Glomerular visceral epithelial cell (primary cell): ENCODE data around the gene LMTK2.

Experiments
- DNase-seq: peaks from one replicate; pipeline ENCODE4 v3.0.0-alpha.2; 2016; ENCODE audit errors: extremely low spot score

Gene LMTK2

DNA sequence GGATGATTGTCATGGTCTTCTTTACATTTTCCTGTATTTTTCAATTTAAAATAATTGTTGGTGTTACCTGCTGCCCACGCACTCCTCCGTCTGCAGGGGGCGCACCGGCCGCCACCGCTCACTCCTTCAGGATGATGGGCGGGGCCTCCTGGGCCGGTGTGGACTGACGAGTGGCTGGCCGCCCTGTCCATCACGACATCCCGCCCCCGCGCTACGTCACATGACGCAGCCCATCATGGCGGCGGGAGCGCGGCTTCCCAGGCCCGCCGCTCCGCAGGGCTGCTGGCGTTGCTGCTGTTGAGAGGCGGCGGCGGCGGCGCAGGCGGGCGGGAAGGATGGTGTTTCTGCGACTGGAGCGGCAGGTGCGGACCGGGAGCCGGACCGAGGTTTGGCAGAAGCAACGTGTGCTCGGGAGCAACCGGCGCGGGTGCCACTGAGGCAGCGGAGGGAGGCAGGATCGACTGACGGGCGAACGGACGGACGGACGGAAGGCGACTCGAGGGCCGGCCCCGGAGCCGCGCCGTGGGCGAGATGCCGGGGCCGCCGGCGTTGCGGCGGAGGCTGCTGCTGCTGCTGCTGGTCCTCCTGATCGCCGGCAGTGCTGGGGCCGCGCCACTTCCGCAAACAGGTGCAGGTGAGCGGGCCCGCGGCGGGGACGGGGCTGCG is at the start of gene LMTK2:
Gene LMTK2, plus strand, starts transcription at position 216 of the 666 bp plus-strand sequence. Its CDS starts 316 bp downstream, at position 532.
- peak; percentile 92 for DNase-seq

DNA sequence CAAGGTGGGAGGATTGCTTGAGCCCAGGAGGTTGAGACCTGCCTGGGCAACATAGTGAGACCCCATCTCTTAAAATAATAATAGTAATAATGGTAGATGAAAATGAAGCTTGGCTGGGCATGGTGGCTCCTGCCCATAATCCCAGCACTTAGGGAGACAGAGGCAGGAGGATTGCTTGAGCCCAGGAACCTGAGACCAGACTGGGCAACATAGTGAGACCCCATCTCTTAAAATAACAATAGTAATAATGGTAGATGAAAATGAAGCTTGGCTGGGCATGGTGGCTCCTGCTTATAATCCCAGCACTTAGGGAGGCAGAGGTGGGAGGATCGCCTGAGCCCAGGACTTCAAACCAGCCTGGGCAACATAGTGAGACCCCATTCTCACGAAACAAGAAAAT is 49.5 kb upstream of the LMTK2 start:
- no peak for DNase-seq

DNA sequence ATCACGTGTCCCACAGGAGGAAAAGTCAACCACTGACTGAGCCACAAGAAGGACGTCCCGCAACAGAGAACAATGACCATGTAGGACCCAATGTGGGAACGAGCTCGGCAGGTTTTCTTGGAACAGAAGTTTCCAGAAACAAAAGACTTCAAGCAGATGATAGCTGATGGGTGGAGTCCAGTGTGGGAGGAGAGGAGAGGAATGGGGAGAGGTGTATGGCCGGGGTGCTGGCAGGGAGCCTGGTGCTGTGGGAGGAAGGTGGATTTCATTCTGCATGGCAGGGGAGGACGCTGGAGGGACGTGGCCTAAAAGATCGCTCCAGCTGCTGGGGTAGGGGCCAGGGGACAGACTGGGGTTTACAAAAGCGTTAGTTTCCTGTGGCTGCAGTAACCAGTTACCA is 48.5 kb upstream of the LMTK2 start:
- DNase-seq = no peak

DNA sequence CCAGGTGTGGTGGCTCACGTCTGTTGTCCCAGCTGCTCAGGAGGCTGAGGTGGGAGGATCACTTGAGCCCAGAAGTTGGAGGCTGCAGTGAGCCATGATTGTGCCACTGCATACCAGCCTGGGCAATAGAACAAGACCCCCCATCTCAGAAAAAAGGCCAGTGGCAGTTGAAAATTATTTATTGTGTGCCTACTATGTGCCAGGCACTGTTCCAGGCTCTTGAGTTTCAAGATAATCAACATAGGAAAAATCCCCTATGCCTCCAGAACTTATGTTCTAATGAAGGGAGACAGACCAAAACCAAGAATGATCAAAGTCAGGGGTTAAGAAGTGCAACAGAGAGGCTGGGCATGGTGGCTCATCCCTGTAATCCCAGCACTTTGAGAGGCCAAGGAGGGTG is 42.4 kb upstream of the LMTK2 start:
- no peak for DNase-seq

DNA sequence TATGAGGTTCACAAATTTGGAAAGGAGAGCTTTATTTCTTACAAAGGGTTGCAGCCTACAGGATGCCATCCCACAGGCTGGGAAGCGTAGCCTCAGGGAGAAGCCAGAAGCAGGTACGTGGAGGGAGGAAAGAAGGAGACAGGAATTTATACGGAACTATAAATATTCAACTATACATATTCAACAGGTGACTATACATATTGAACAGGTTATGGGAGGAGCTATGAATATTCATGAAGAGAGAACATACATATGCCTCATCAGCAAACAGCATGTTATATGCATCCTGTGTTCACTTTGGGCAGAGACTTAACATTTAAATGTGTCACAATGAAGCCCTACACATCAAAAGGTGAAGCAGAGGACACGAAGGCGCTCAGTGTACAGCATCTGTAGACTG is 40.5 kb upstream of the LMTK2 start:
- no peak for DNase-seq

DNA sequence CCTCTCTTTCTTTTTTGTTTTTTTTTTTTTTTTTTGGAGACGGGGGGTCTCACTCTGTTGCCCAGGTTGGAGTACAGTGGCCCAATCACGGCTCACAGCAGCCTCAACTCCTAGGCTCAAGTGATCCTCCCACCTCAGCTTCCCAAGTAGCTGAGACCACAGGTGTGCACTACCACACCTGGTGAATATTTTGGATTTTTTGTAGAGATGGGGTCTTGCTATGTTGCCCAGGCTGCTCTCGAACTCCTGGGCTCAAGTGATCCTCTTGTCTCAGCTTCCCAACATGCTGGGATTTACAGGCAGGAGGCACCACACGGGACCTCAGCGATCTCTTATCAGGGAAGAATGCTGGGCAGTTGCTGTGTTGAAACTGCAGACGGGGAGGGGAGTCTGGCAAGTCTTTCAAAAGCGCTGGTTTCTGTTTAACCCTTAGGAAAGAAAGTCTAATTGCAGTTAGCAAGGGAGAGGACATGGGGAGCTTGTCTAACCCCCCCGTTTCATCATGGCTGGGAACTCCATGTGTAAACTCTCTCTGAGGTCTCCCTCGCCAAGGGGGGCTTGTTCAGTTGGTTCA is 39.6 kb upstream of the LMTK2 start:
- no peak for DNase-seq

DNA sequence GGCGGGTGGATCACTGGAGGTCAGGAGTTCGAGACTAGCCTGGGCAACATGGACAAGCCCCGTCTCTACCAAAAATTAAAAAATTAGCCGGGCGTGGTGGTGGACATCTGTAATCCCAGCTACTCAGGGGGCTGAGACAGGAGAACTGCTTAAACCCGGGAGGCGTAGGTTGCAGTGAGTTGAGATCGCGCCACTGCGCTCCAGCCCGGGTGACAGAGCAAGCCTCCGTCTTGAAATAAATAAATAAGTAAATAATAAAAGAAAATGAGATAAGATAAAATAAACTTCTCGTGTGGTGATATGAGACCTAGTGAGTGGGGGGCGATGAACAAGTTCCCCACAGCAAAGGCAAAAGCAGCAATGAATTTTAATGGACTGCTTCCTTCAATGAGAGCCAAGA is 33.6 kb upstream of the LMTK2 start:
- no peak for DNase-seq

DNA sequence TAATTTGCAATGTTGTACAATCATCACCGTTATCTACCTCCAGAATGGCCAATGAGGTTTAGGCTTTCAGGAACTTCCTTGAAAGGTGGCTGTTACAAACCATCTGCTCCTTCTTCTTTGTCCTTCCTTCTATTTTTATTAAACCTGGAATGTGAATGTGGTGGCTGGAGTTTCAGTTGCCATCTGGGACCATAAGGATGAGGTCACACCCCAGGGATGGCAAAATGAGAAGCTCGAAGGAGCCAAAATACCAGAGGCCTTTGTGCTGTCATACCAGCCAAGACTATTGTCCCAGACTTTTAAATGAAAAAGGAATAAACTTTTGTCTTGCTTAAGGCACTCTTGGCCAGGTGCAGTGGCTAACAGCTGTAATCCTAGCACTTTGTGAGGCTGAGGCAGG is 30.9 kb upstream of the LMTK2 start:
- DNase-seq = no peak

DNA sequence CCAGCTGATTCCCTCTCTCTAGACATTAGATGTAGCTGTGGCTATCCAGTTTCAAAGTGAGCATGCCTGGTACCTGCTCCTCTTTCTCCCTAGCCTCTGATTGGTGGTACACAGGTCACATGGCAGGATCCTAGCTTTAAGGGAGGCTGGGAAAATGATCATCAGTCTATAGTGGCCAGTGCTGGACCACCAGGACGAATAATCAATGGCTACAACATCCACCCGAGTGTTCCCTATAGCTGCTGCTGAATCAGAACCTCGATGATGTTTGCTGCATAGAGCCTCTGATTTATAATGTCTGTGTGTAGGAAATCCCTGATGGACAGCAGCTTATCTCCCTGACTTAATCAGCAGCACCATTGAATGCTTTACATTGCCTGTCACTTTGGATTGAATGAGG is 28.9 kb upstream of the LMTK2 start:
- DNase-seq = no peak

DNA sequence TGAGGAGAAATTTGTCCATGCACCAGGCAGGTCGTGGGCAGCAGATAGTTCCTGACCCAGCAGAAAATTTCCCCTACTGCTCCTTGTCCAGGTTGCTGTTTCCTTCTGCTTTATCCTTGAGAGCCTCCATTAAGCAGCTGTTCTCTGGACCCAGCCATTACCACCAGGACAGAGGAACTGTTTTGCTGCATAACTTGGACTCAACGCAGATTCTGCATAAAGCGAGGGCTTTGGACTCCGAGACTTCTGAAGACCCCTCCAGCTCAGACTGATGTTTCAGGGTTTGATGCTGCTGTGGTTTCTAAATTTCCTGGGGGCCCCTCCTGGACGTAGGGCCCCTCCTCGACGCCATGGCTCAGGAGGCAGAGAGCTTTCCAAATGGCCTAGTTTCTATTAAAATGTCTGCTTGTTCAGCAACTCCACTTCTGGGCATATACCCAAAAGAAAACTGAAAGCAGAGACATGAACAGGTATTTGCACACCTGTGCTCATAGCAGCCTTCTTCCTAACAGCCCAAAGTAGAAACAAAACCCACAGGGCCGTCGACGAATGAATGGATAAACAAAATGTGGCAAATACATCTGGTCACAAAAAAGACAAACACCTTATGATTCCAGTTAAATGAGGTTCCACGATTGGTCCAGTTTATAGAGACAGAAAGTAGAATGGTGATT is 28.3 kb upstream of the LMTK2 start:
- no peak for DNase-seq

DNA sequence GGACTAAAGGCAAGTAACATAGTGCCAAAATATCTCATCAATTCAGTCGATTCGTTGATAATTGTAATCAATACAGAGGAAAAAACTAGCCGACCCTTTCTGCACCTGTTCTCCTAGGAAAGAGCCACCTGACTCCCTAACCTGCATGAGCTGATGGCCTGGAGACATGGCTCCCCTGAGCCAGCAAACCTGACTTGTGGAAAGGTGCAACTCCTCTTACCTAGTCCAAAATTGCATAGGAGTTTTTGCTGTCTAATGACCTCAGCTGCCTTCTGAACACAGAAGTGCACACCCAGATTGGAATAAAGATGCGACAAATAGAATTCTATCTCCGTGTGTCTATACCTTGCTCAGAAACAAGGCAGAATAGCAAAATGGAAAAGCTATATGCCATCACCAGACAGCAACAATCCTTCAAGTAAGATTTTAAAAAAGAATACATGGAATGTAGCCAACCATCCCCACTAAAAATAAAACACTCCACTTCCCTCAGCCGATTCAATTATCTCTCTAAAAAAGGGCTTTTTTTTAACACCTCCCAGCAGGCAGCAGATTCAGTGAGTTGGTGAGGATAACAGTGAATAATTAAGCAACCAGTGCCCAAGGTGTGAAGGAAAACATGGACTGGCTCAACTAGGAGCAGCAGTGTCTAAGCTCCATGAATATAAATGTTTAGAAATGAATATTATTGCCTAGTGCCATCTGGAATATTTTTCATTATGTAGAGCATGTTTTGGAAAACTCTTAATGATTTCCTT is 26.6 kb upstream of the LMTK2 start:
- DNase-seq = no peak

DNA sequence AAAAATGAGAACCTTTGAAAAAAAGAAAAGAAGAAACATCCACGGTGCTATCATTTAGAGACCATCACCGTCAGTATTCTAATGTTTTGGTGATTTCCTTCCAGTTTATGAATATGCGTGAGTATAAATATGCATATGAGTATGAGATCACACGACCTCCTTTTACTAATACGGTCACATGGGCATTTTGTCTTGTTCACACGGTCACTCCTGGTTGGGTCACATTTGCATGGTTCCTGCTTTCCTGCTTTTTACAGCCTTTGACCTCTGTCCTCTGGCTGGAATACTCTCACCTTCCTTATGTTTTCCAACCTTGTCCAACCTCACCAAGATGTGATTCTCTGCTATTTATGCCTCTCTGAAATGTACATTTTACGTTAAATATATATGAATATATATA is 25.3 kb upstream of the LMTK2 start:
- no peak for DNase-seq

DNA sequence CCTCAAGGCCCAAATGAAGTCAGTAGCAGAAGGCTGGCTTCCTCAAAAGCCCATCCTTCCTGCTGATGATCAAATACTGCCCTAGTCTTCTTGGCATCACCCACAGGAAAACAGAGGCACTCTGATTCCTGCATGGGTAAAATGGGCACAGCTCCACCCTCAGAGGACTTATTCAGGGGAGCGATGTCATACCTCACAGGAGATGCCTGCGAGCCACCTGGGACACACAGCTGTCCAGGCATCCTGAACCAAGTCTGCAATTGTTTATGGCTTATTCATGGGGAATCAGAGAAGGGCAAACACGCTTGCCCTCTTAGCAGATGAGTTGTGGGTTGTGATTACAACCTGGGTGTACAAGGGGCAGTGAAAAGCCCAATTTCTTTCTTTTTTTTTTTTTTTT is 22.0 kb upstream of the LMTK2 start:
- no peak for DNase-seq

DNA sequence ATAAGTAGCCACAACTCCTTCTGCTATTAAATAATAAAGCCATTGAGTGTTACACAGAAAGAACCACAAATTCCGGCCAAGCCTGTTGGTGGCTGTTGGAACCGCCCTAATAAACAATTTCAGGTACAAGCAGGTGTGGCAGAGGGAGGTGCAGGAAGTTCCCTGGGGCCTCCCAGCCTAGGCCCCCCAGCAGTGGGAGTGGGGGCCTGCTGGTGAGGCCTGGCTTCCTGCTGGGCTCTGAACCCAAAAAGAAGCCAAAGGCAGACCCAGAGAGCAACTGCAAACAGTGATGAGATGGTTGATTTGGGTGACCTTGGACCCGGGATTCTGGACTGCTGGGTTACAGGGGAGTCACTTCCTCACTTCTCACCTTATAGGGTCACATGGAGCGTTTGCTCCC is 21.0 kb upstream of the LMTK2 start:
- no peak for DNase-seq

DNA sequence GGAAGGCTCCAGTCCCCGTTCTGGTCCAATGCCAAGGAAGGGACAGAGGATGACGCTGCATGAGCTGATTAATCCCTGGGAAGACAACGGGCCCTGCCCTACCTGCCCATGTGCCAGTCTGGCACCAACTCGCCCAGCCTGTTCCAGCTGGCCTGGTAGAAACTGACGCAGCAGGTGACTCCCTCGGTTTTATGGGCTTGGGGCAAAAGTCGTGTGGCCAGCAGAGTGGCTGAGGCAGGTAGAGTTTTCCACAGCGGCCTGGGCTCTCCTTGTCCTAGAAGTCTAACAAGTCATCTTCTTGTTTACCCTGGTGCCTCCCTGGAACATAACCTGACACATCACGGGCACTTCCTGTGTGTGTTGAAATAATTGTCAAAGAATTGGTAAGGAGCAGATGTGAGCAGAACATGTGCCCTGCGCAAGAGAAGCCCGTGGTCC is 20.4 kb upstream of the LMTK2 start:
- DNase-seq = no peak

DNA sequence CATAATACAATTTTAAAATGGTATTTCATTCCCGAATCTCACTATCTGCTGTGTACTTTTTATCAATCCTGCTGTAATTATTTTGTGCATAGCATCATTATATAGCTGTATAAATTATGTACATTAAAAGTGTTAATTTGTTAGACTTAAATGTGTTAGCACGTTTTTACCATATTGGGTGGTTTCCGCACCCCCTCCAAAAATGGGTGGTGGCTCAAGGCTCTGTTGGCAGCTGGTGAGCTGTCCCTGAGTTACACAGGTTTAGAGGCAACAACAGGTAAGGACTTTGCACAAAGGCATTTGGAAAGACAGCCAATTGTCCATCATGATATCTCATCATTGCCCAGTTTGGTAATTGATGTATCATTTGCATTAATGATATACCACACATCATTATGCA is 18.6 kb upstream of the LMTK2 start:
- no peak for DNase-seq

DNA sequence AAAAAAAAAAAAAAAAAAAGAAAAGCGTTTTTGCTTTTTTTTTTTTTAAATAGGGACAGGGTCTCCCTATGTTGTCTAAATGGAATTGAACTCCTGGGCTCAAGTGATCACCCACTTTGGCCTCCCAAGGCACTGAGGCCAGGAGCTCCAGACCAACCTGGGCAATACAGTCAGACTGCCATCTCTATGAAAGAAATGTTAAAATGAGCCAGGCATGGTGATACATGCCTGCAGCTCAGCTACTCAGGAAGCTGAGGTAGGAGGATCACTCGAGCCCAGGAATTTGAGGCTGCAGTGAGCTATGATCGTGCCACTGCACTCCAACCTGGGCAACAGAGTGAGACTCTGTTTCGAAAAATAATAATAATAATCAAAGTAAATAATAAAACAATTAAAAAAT is 16.5 kb upstream of the LMTK2 start:
- DNase-seq = no peak

DNA sequence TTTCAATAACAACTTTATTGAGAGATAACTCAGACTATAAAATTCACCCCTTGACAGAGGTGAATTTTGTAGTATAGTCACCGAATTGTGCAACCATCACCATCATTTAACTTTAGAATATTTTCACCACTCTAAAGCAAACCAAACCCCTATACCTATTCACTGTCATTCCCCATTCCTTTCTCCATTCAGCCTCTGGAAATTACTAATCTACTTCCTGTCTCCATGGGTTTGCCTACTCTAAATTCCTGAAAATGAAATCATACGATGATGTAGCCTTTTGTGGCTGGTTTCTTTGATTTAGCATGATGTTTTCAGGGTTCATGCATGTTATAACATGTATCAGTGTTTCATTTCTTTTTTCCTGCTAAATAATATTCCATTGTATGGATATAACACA is 15.6 kb upstream of the LMTK2 start:
- no peak for DNase-seq

DNA sequence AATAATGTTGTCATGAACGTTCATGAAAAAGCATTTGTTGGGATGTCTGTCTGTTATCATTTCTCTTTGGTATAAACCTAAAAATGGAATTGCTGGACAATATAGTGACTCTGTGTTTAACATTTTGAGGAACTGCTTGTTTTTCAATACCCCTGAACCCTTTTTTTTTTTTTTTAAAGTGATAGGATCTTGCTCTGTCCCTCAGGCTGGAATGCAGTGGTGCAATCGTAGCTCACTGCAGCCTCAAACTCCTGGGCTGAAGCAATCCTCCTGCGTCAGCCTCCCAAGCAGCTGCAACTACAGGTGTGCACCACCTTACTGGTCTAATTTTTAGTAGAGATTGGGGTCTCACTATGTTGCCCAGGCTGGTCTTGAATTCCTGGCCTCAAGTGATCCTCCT is 15.1 kb upstream of the LMTK2 start:
- DNase-seq = no peak

DNA sequence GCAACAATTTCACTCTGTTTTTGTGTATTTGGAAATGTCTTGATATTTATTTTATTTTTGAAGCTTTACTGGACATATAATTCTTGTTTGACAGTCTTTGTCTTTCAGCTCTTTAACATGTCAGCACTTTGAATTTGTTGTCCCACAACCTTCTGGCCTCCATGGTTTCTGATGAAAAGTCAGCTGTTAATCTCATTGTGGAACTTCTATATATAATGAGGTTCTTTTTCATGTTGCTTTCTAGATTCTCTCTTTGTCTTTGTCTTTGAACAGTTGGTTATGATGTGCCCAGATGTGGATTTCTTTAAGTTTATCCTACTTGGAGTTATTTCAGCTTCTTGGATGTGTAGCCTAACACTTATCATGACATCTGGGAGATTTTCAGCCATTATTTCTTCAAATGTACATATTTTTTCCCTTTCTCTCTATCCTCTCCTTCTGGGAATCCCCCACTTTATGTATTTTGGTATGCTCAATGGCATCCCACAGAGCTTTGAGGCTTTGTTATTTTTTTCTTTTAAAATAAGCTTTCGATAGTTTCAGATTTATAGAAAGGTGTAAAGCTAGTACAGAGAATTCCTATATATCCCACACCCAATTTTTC is 9.5 kb upstream of the LMTK2 start:
- DNase-seq = no peak

DNA sequence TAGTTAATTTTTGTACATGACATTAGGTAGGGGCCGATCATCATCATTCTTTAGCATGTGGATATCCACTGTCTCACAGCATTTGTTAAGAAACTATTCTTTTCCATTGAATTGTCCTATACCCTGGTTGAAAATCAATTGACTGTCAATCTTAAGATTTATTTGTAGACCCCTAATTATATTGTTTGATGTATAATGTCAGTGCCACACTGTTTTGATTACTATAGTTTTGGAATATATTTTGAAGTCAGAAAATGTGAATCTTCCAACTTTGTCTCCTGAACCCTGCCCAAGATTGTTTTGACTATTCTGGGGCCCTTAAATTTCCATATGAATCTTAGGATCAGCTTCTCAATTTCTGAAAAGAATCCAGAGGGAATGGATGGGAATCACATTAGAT is 6.6 kb upstream of the LMTK2 start:
- no peak for DNase-seq

DNA sequence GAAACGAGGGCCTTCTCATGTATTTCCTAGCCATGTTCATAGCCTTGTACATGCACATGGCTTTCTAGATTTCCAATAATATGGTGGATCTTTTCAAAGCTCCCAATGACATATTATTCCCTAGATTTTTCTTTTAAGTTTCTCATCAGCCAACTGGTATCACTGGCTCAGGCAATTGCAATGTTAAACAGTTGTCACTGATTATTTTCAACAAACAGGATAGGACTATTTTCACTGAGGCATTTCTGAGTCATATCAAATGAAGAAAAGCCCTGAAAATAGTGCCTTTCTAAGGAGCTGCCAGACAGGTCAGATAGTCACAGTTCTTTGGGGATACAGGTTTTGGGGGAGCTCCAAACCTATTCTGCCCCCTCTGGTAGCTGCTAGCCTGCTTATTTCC is 4.5 kb upstream of the LMTK2 start:
- no peak for DNase-seq
